Measurements from ENCODE around the gene PBX3.

DNA sequence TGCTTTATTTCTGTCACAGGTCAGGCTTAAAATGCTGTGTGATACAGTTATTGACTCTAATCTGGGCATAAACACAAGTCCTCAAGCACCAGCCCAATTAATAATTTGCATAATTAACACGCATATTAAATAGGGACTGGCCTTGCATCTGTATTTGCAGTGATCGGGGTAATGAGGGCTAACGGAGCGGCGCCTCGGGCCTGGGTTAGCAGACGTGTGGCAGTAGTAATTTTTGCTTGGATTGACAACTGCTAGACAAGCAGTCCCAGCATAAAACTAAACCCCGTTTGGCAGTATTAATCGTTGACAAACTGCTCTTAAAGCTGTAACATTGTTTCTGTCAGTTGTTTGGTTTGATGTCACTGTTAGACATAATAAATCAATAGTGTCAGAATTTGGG is 109.2 kb downstream of the PBX3 start:
- TF ChIP-seq, protein P1, sequence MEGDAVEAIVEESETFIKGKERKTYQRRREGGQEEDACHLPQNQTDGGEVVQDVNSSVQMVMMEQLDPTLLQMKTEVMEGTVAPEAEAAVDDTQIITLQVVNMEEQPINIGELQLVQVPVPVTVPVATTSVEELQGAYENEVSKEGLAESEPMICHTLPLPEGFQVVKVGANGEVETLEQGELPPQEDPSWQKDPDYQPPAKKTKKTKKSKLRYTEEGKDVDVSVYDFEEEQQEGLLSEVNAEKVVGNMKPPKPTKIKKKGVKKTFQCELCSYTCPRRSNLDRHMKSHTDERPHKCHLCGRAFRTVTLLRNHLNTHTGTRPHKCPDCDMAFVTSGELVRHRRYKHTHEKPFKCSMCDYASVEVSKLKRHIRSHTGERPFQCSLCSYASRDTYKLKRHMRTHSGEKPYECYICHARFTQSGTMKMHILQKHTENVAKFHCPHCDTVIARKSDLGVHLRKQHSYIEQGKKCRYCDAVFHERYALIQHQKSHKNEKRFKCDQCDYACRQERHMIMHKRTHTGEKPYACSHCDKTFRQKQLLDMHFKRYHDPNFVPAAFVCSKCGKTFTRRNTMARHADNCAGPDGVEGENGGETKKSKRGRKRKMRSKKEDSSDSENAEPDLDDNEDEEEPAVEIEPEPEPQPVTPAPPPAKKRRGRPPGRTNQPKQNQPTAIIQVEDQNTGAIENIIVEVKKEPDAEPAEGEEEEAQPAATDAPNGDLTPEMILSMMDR (conservative IDR thresholded peaks at IDR 0.05; ENCODE audit: low read length) = no peak
- TF ChIP-seq EZH2phosphoT487 (IDR thresholded peaks at IDR 0.05; ENCODE audit: borderline replicate concordance) = no peak
